Measurements from ENCODE around the gene QKI.

QKI gene

DNA sequence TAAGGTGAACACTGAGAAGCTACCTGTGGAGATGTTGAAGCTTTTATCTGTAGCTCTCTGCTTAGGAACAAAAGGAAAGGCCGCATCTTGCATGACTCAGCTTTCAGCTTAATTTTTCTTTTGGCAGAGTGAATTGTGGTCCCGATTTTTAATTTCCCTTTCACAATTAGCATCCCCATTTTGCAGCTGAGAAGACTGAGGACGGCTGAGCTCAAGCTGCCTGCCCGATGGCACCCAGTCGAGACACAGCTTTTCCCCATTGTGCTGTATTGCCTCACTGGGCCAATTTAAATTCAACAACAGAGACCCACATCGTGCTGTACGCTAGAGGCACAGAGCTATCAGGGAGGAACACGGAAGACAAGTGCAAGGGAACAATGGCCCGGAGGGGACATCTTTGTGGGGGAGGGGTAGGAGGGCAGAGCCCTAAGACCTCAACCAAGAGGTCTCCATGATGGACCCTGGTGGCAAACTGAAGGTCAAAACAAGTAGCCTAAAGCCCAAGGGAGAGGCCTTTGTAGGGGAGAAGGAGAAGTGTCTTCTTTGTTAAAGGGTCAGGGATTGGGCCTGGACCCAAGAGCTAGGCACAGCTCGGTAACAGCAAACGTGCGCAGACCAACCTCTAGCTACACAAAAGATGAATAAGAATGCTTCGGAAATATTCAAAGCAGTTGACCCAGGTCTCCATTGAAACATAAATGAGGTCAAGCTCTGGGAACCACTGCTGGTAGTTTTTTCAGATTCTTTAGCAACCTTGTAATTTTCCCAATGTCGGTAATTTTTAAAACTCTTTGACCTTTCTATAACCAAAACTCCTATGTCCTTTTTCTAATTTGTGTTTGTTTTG lies 13.3 kb upstream of the QKI start:
- Mint-ChIP-seq H3K9me3 (no peaks in the 10 kb centered on the region), H3K4me1 (peaks cover 9% of the 10 kb centered on the region), H3K36me3 (no peaks in the 10 kb centered on the region), H3K27ac (no peak overlapping the region), H3K4me3 (no peak overlapping the region)
- DNase-seq (ENCODE audit: low spot score in 2 of 2) (no peak), ATAC-seq (no peak)

DNA sequence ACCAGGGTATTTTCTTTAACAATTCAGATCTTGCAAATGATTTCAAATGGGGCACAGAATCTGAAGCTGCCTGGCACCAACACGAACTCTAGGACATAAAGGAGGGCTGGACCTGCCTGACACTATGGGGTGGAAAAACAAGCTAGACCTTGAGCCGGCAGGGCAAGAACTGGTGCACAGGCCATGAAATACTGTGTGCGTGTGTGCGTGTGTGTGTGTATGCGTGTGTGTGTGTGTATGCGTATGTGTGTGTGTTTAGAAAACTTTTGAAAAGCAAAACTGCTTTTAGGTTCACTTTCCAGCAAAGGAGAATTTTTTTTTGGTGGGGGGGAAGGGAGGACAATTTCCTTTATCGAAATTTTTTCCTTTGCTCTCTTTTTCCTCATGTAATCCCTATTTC lies 11.9 kb upstream of the QKI start:
- ATAC-seq (no peak), DNase-seq (ENCODE audit: low spot score in 2 of 2) (no peak)
- H3K36me3 Mint-ChIP-seq: no peaks in the 10 kb centered on the region
- peaks cover 10% of the 10 kb centered on the region for H3K4me1 Mint-ChIP-seq
- no peaks in the 10 kb centered on the region for H3K9me3 Mint-ChIP-seq
- no peak overlapping the region for H3K4me3 Mint-ChIP-seq
- no peak overlapping the region for H3K27ac Mint-ChIP-seq

DNA sequence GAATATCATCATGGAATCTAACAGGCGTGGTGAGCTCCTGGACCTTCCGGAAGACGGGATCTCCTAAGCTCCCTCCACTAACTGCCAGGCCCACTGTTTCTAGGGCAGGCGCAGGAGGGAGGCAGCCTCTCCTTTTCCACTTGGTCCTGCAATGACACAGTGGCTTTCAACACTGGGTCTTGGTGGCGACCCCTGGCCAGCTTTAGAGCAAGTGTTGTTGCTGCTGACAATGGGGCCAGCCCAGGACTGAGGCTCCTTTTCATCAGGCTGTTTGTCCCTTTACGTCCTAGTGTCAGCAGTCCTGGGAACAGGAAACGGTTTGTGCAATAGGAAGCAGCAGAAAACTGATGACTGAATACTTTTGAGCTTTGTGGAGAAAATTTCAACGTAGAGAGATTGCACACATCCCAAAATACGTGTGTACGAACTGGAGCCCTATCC lies 9.7 kb upstream of the QKI start:
- ATAC-seq (no peak), DNase-seq (ENCODE audit: low spot score in 2 of 2) (no peak)
- no peaks in the 10 kb centered on the region for H3K9me3 Mint-ChIP-seq
- peaks cover 10% of the 10 kb centered on the region for H3K4me1 Mint-ChIP-seq
- H3K36me3 Mint-ChIP-seq: no peaks in the 10 kb centered on the region
- no peak overlapping the region for H3K4me3 Mint-ChIP-seq
- H3K27ac Mint-ChIP-seq: no peak overlapping the region

- H3K4me3 Mint-ChIP-seq: peak overlapping the region; percentile 62
- peaks cover 10% of the 10 kb centered on the region for H3K4me1 Mint-ChIP-seq
- no peaks in the 10 kb centered on the region for H3K9me3 Mint-ChIP-seq
- no peak for DNase-seq (ENCODE audit: low spot score in 2 of 2)
- ATAC-seq: peak; percentile 57
- H3K36me3 Mint-ChIP-seq: no peaks in the 10 kb centered on the region
- H3K27ac Mint-ChIP-seq: peak overlapping the region; percentile 83
Observed at GRCh38 chr6:163405412-163406309, 8.9 kb upstream of the QKI start.

DNA sequence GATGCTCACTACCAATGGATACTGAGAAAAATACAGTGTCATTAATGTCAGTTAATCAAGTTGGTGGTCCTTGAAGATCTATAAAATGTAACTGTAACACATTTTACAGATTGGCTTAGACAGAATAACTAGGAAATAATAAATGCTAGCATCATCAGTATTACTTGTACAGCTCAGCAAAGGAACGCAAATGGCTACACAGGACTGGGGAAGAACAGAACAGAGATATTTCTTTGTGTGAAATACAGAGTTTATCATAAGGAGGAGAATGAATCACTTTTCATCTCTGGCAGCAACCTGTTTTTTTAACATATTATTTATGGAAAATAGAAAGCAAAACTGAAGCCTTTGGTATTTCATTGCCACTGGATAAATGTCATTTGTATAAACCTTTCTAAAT lies 8.2 kb upstream of the QKI start:
- ATAC-seq (no peak), DNase-seq (ENCODE audit: low spot score in 2 of 2) (no peak)
- Mint-ChIP-seq H3K36me3 (no peaks in the 10 kb centered on the region), H3K27ac (peak overlapping the region; percentile 83), H3K9me3 (no peaks in the 10 kb centered on the region), H3K4me1 (peaks cover 10% of the 10 kb centered on the region), H3K4me3 (peak overlapping the region; percentile 62)

DNA sequence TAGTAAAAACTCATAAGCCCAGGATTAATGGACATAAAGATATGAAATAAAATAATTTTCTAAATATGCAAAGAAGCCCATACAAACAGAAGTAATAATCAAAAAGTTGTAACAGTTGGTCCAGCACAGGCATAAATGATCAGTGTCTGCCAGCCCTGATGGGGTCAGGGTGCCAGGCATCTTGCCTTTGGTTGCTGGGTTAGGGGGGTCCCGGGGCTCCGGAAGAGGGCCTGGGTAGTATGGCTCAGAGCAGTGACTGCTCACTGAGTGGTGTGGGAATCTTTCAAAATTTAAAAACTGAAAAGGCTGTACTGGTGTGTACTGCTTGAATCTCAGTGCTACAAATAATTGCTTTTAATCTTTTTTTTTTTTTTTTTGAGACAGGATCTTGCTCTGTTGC lies 7.7 kb upstream of the QKI start:
- no peak for ATAC-seq
- no peak for DNase-seq (ENCODE audit: low spot score in 2 of 2)
- H3K27ac Mint-ChIP-seq: no peak overlapping the region
- H3K9me3 Mint-ChIP-seq: no peaks in the 10 kb centered on the region
- no peak overlapping the region for H3K4me3 Mint-ChIP-seq
- H3K4me1 Mint-ChIP-seq: peaks cover 10% of the 10 kb centered on the region
- no peaks in the 10 kb centered on the region for H3K36me3 Mint-ChIP-seq

DNA sequence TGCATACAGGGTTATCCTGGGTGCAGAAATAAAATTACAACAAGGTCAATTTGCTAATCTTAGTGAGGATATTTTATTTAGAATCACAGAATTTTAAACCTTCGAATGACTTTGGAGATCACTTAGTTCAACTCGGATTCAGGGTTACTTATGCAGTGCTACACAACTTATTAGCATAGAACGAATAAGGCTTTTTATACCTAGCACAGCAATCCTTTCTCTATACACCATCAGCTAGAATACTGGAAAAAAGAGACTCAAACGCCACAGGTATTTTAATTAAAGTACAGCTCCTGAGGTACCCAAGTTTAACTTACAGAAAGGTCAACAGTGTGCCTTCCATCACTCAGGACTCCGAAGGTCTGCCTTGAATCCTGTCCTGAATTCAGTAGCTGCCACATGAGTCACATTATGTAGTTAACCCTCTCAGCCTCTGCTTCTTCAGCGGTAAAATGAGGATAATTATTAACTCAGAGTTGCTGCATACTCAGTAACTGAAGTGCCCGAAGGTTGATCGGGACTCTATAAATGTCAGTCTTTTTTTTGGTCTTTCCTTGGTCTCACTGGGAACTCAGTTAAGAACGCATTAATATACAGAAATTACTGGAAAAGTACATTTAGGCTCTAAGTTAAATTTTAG lies 6.0 kb upstream of the QKI start:
- no peaks in the 10 kb centered on the region for H3K36me3 Mint-ChIP-seq
- no peak overlapping the region for H3K4me3 Mint-ChIP-seq
- DNase-seq (ENCODE audit: low spot score in 2 of 2) (no peak), ATAC-seq (no peak)
- H3K27ac Mint-ChIP-seq: no peak overlapping the region
- H3K9me3 Mint-ChIP-seq: no peaks in the 10 kb centered on the region
- H3K4me1 Mint-ChIP-seq: peaks cover 19% of the 10 kb centered on the region

DNA sequence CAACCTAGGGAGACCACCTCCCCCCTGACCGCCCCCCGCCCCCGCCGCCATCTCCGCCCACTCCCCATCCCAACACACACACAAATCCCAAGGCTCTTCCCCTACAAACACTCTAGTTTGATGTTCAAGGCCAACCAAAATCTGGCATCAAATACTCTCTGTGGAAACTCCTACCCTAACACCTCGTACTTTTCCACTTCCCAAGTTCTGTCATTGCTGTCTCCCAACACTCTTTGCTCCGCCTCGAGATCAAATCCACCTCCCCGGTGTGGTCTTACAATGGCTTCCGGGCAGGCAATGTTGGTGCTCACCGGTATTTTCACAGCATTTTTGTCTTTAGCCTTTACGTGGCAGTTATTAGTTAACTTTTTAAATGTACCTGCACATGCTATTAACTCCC lies 4.8 kb upstream of the QKI start:
- H3K27ac Mint-ChIP-seq: no peak overlapping the region
- no peak for DNase-seq (ENCODE audit: low spot score in 2 of 2)
- peaks cover 19% of the 10 kb centered on the region for H3K4me1 Mint-ChIP-seq
- ATAC-seq: no peak
- peaks cover 6% of the 10 kb centered on the region for H3K36me3 Mint-ChIP-seq
- H3K9me3 Mint-ChIP-seq: no peaks in the 10 kb centered on the region
- H3K4me3 Mint-ChIP-seq: no peak overlapping the region

- H3K4me1 Mint-ChIP-seq: peaks cover 20% of the 10 kb centered on the region
- peaks cover 13% of the 10 kb centered on the region for H3K36me3 Mint-ChIP-seq
- H3K4me3 Mint-ChIP-seq: peak overlapping the region; percentile 90
- no peaks in the 10 kb centered on the region for H3K9me3 Mint-ChIP-seq
- no peak for DNase-seq (ENCODE audit: low spot score in 2 of 2)
- no peak for ATAC-seq
- H3K27ac Mint-ChIP-seq: no peak overlapping the region
Observed at GRCh38 chr6:163412341-163412740, 2.2 kb upstream of the QKI start.

GRCh38 chr6:163412801-163413344 lies 1.6 kb upstream of the QKI start:
- Mint-ChIP-seq H3K4me3 (peak overlapping the region; percentile 90), H3K9me3 (no peaks in the 10 kb centered on the region), H3K27ac (no peak overlapping the region), H3K36me3 (peaks cover 13% of the 10 kb centered on the region), H3K4me1 (peaks cover 25% of the 10 kb centered on the region)
- DNase-seq (ENCODE audit: low spot score in 2 of 2): no peak
- ATAC-seq: no peak

GRCh38 chr6:163413345-163414116 lies 987 bp upstream of the QKI start:
- H3K4me1 Mint-ChIP-seq: peaks cover 30% of the 10 kb centered on the region
- H3K4me3 Mint-ChIP-seq: peak overlapping the region; percentile 90
- peaks cover 13% of the 10 kb centered on the region for H3K36me3 Mint-ChIP-seq
- no peaks in the 10 kb centered on the region for H3K9me3 Mint-ChIP-seq
- peak; percentile 80 for ATAC-seq
- DNase-seq (ENCODE audit: low spot score in 2 of 2): peak; percentile 95 to 98
- H3K27ac Mint-ChIP-seq: peak overlapping the region; percentile 84

GRCh38 chr6:163414946-163415619 lies 565 bp downstream of the QKI start:
- no peaks in the 10 kb centered on the region for H3K9me3 Mint-ChIP-seq
- peak; percentile 16 to 69 for DNase-seq (ENCODE audit: low spot score in 2 of 2)
- H3K36me3 Mint-ChIP-seq: peaks cover 13% of the 10 kb centered on the region
- peak overlapping the region; percentile 89 for H3K27ac Mint-ChIP-seq
- peak overlapping the region; percentile 90 for H3K4me3 Mint-ChIP-seq
- no peak for ATAC-seq
- H3K4me1 Mint-ChIP-seq: peaks cover 46% of the 10 kb centered on the region

- DNase-seq (ENCODE audit: low spot score in 2 of 2): peak; percentile 25 to 77
- peaks cover 49% of the 10 kb centered on the region for H3K4me1 Mint-ChIP-seq
Observed at GRCh38 chr6:163415620-163416556, 1.4 kb downstream of the QKI start.

More at GRCh38 chr6:163415620-163416556, 1.4 kb downstream of the QKI start:
- H3K27ac Mint-ChIP-seq: peak overlapping the region; percentile 89
- peaks cover 13% of the 10 kb centered on the region for H3K36me3 Mint-ChIP-seq
- ATAC-seq: no peak
- no peaks in the 10 kb centered on the region for H3K9me3 Mint-ChIP-seq
- H3K4me3 Mint-ChIP-seq: peak overlapping the region; percentile 90
